Endothelial cell of umbilical vein (primary cell): ENCODE data around the gene ADAMTSL2. TPM values are rescaled to one million over a fixed set of nuclear protein-coding genes. Genes with fewer than 3 reads are reported as not detected.

Experiments used
- BruUV-seq: library from RNA; stranded (reverse); fragments of 400-500 nt; replicated peaks from 2 replicates; lab custom pipeline; 2021; lab: Mats Ljungman, UMichigan
- CTCF ChIA-PET: fragments of 300-600, 350-600 bp; sonication (Branson Sonifier 250); formaldehyde crosslinking; loops from one replicate; lab custom pipeline; 2021; ENCODE audit warnings: antibody characterized with exemption, inconsistent platforms; lab: Charles Lee
- POLR2A ChIA-PET: fragments of 300-600, 350-600 bp; sonication (Branson Sonifier 250); formaldehyde crosslinking; loops from one replicate; lab custom pipeline; 2021; ENCODE audit warnings: antibody characterized with exemption, inconsistent platforms; lab: Charles Lee
- DNase-seq: peaks from one replicate; pipeline ENCODE4 v3.0.0-alpha.2; 2011; ENCODE audit warnings: low read depth, low spot score
- FAIRE-seq: peaks from 2 replicates; lab custom pipeline; 2011; peaks lifted over from hg19 to GRCh38; lab: Jason Lieb, UNC
- H2AFZ ChIP-seq: 2 replicates; pipeline ENCODE4 v1.6.0; 2012; ENCODE audit warnings: low read depth, low read length, control low read depth, inconsistent platforms
- H3K27ac ChIP-seq: 2 replicates; pipeline ENCODE4 v1.5.1; 2011; ENCODE audit warnings: low read depth, mild to moderate bottlenecking, control low read depth, low read length, moderate library complexity; ENCODE audit not compliant: insufficient read depth
- H3K27me3 ChIP-seq, 2 experiments: 2 replicates each; pipeline versions ENCODE4 v1.6.0 to v1.6.1; 2011; ENCODE audit warnings: low read length in 2 of 2, mixed read lengths in 1 of 2; ENCODE audit not compliant: control insufficient read depth in 2 of 2, insufficient read depth in 2 of 2
- H3K36me3 ChIP-seq, 2 experiments: 2 replicates in 1 of 2; 3 replicates in 1 of 2; pipeline ENCODE4 v1.5.1; 2011; ENCODE audit warnings: low read length in 2 of 2, mild to moderate bottlenecking in 1 of 2, moderate library complexity in 1 of 2; ENCODE audit not compliant: control insufficient read depth in 2 of 2, insufficient read depth in 2 of 2; ENCODE audit errors: extremely low read depth in 1 of 2
- H3K4me1 ChIP-seq: 3 replicates; pipeline ENCODE4 v1.5.1; 2011; ENCODE audit warnings: mild to moderate bottlenecking, low read length; ENCODE audit not compliant: control insufficient read depth, insufficient read depth; ENCODE audit errors: extremely low read depth
- H3K4me2 ChIP-seq: 2 replicates; pipeline ENCODE4 v1.6.1; 2011; ENCODE audit warnings: low read length, control low read depth, mixed read lengths; ENCODE audit not compliant: insufficient read depth
- H3K4me3 ChIP-seq, 3 experiments: fragments of 200-600 bp in 1 of 3; sonication (generic), shearing (Covaris generic) in 1 of 3; replicated peaks in 1 of 3; 2 replicates each; pipeline ENCODE4 v1.5.1; 2011 to 2016; ENCODE audit warnings: control low read depth in 3 of 3, low read length in 3 of 3, mild to moderate bottlenecking in 2 of 3, inconsistent platforms in 1 of 3, low read depth in 1 of 3, moderate library complexity in 1 of 3; ENCODE audit not compliant: insufficient read depth in 1 of 3
- H3K79me2 ChIP-seq: 2 replicates; pipeline ENCODE4 v1.6.0; 2012; ENCODE audit warnings: low read length, inconsistent platforms; ENCODE audit not compliant: control insufficient read depth, insufficient read depth
- H3K9ac ChIP-seq: replicated peaks from 2 replicates; pipeline ENCODE3; 2011; ENCODE audit warnings: low read length, control low read depth; ENCODE audit not compliant: insufficient read depth; ENCODE audit errors: extremely low read depth
- H3K9me1 ChIP-seq: replicated peaks from 3 replicates; pipeline ENCODE4 v1.6.0; 2011; ENCODE audit warnings: mild to moderate bottlenecking, low read length; ENCODE audit not compliant: control insufficient read depth, insufficient read depth; ENCODE audit errors: extremely low read depth
- H3K9me3 ChIP-seq: replicated peaks from 2 replicates; pipeline ENCODE4 v1.5.1; 2012; ENCODE audit warnings: low read length, inconsistent platforms; ENCODE audit not compliant: control insufficient read depth, insufficient read depth
- H4K20me1 ChIP-seq: replicated peaks from 2 replicates; pipeline ENCODE3; 2011; ENCODE audit warnings: mild to moderate bottlenecking, low read length; ENCODE audit not compliant: control insufficient read depth, insufficient read depth; ENCODE audit errors: extremely low read depth
- EZH2 ChIP-seq: IDR thresholded peaks from 2 replicates; pipeline ENCODE4 v1.6.1; 2012; ENCODE audit warnings: borderline replicate concordance, low read depth, mild to moderate bottlenecking, moderate library complexity, low read length, inconsistent platforms; ENCODE audit not compliant: severe bottlenecking
- FOS ChIP-seq: IDR thresholded peaks from 2 replicates; pipeline ENCODE4 v1.6.1; 2011; ENCODE audit warnings: mild to moderate bottlenecking, low read length, moderate library complexity, borderline replicate concordance; ENCODE audit not compliant: insufficient read depth
- GATA2 ChIP-seq: IDR thresholded peaks from 2 replicates; pipeline ENCODE4 v1.7.0; 2011; ENCODE audit warnings: low read depth, mild to moderate bottlenecking, moderate library complexity, mixed read lengths, low read length; ENCODE audit not compliant: insufficient read length, insufficient read depth
- JUN ChIP-seq: IDR thresholded peaks from 2 replicates; pipeline ENCODE4 v1.6.1; 2011; ENCODE audit warnings: borderline replicate concordance, low read depth; ENCODE audit not compliant: insufficient read length, insufficient read depth
- MYC ChIP-seq: IDR thresholded peaks from one replicate; pipeline ENCODE4 v1.6.1; 2011; ENCODE audit warnings: mild to moderate bottlenecking, low read depth, low read length
- POLR2A ChIP-seq: IDR thresholded peaks from 2 replicates; pipeline ENCODE4 v1.6.1; 2012; ENCODE audit warnings: low read depth, mild to moderate bottlenecking, control low read depth, low read length
- POLR2AphosphoS5 ChIP-seq: IDR thresholded peaks from 2 replicates; pipeline ENCODE4 v1.6.1; 2012; ENCODE audit warnings: low read depth, mild to moderate bottlenecking, control low read depth, low read length, moderate library complexity; ENCODE audit not compliant: insufficient read depth
- dilution Hi-C: fragments of 300-500 bp; cut with MboI; formaldehyde crosslinking; loops from one replicate; pipeline ENCODE4 v1.15.0; 2019; ENCODE audit warnings: low sequenced_read_pairs; ENCODE audit not compliant: extremely low pct_ligation_motif_present
- intact Hi-C: fragments of 100-400 bp; cut with micrococcal nuclease; formaldehyde crosslinking; loops from one replicate; pipeline ENCODE4 v1.10.0; 2022
- polyA plus RNA-seq, 4 experiments: library from polyadenylated mRNA; depleted of rRNA in 3 of 4; stranded (reverse) in 3 of 4; unstranded in 1 of 4; fragments of >200 nt; gene quantifications; 2 replicates each; pipeline versions ENCODE4 v1.2.1 to v1.2.3, GENCODE V29; 2011 to 2012; ENCODE audit warnings: missing spikeins in 1 of 4
- total RNA-seq: library from RNA; stranded (reverse); gene quantifications from 2 replicates; pipeline ENCODE4 v1.2.3, GENCODE V29; 2021
- TF ChIP-seq, protein P1 (sequence below), 2 donors: IDR thresholded peaks; 1 replicate in 1 of 2; 2 replicates in 1 of 2; pipeline ENCODE4 v1.5.1; 2011; ENCODE audit warnings: low read length in 2 of 2, mild to moderate bottlenecking in 2 of 2, moderate library complexity in 2 of 2, control low read depth in 1 of 2, inconsistent platforms in 1 of 2, low read depth in 1 of 2; ENCODE audit not compliant: insufficient read depth in 1 of 2; ENCODE audit errors: extremely low read depth in 1 of 2
- TF ChIP-seq, protein P2 (sequence below): IDR thresholded peaks from 2 replicates; pipeline ENCODE4 v1.6.1; 2011; ENCODE audit not compliant: insufficient read depth, insufficient read length

The ADAMTSL2 gene
- total and polyA plus RNA-seq, 2 donors (not counting 3 experiments of a cell fraction or from before 2014, with no cell fraction given): not detected

DNA sequence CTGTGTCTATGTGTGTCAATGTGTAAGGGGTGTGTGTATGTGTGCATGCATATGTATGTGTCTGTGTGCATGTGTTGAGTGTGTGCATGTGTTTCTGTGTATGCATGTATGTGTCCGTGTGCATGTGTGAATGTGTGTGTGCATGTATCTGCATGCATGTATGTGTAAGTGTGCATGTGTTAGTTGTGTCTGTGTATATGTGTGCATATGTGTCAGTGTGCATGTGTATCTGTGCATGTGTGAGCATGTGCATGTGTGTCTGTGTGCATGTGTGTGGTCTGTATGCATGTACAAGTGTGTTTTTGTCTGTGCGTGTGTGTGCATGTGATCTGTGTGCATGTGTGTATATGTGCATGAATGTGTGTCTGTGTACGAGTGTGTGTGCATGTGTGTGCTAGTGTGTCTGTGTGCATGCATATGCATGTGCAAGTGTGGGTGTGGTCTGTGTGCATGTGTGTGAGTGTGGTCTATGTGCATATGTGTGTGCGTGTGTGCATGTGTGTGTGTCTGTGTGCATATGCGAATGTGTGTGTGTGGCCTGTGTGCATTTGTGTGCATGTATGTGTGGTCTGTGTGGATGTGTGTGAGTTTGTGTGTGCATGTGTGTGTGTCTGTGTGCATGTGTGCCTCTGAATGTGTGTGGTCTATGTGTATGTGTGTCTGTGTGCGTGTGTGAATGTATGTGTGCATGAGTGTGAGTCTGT lies 65.1 kb downstream of the ADAMTSL2 start:
- TF ChIP-seq GATA2 (no peak), EZH2 (no peak), MYC (no peak), POLR2A (no peak), POLR2AphosphoS5 (no peak), JUN (no peak), FOS (no peak)
- TF ChIP-seq, protein P1, sequence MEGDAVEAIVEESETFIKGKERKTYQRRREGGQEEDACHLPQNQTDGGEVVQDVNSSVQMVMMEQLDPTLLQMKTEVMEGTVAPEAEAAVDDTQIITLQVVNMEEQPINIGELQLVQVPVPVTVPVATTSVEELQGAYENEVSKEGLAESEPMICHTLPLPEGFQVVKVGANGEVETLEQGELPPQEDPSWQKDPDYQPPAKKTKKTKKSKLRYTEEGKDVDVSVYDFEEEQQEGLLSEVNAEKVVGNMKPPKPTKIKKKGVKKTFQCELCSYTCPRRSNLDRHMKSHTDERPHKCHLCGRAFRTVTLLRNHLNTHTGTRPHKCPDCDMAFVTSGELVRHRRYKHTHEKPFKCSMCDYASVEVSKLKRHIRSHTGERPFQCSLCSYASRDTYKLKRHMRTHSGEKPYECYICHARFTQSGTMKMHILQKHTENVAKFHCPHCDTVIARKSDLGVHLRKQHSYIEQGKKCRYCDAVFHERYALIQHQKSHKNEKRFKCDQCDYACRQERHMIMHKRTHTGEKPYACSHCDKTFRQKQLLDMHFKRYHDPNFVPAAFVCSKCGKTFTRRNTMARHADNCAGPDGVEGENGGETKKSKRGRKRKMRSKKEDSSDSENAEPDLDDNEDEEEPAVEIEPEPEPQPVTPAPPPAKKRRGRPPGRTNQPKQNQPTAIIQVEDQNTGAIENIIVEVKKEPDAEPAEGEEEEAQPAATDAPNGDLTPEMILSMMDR (IDR thresholded peaks at IDR 0.05; ENCODE audit: extremely low read depth in 1 of 2, insufficient read depth in 1 of 2, low read depth in 1 of 2, low read length in 2 of 2): no peak
- TF ChIP-seq, protein P2, sequence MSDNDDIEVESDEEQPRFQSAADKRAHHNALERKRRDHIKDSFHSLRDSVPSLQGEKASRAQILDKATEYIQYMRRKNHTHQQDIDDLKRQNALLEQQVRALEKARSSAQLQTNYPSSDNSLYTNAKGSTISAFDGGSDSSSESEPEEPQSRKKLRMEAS: no peak
- ChIA-PET CTCF (no interaction called here), POLR2A (no interaction called here)
- no peaks in the 10 kb centered on the region for H3K27me3 ChIP-seq
- DNase-seq (no peak), FAIRE-seq (no peak)
- intact Hi-C loops: no loop called here
- no peaks in the 10 kb centered on the region for H3K9me1 ChIP-seq
- BruUV-seq: no TSS peak
- H3K27ac ChIP-seq: no peak overlapping the region
- no peaks in the 10 kb centered on the region for H3K4me1 ChIP-seq
- H3K4me3 ChIP-seq: no peak overlapping the region
- no peaks in the 10 kb centered on the region for H3K36me3 ChIP-seq
- no peak overlapping the region for H3K4me2 ChIP-seq
- no peaks in the 10 kb centered on the region for H4K20me1 ChIP-seq
- dilution Hi-C loops: no loop called here
- no peak overlapping the region for H2AFZ ChIP-seq
- no peaks in the 10 kb centered on the region for H3K79me2 ChIP-seq
- H3K9me3 ChIP-seq: peaks cover 1% of the 10 kb centered on the region
- no peak overlapping the region for H3K9ac ChIP-seq
